ENCODE results near the gene RHO. TPM values are rescaled to one million over a fixed set of nuclear protein-coding genes. Genes with fewer than 3 reads are reported as not detected.

The RHO gene
- total RNA-seq, 1 experiment from 2014 or later = not detected

DNA sequence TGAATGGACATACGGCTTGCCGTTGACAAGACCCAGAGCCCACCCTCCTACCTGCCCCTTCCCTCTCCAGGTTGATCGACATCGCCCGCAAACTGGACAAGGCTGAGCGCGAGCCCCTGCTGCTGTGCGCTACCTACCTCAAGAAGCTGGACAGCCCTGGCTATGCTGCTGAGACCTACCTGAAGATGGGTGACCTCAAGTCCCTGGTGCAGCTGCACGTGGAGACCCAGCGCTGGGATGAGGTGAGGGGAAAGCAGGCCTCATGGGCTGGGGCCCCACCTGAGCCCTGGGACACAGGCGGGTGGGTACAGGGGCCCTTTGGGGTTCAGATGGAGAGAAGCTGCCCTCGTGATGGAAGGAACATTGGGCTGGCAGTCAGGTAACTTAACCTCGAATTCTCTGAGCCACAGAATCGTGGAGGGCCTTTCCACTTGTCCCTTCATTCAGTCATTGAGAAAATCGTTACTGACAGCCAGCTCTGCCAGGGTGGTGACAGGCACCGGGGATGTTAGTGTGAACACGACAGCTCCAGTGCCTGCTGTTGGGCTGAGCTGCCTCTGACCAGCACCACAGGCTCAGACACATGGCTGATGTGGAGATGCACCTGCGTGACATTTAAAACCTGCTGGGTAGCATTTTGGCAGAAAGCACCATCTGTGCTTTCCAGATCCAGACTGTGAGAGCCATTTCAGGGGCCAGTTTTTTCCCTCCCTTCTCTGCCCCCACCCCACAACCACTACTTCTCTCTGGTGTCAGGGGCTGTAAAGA, 25.6 kb upstream of the RHO start:
- intact Hi-C loops (cut with micrococcal nuclease) = no loop called here
- H3K4me3 ChIP-seq (replicated peaks in 1 of 2; ENCODE audit: low read depth in 1 of 2, low read length in 2 of 2) = no peak overlapping the region

DNA sequence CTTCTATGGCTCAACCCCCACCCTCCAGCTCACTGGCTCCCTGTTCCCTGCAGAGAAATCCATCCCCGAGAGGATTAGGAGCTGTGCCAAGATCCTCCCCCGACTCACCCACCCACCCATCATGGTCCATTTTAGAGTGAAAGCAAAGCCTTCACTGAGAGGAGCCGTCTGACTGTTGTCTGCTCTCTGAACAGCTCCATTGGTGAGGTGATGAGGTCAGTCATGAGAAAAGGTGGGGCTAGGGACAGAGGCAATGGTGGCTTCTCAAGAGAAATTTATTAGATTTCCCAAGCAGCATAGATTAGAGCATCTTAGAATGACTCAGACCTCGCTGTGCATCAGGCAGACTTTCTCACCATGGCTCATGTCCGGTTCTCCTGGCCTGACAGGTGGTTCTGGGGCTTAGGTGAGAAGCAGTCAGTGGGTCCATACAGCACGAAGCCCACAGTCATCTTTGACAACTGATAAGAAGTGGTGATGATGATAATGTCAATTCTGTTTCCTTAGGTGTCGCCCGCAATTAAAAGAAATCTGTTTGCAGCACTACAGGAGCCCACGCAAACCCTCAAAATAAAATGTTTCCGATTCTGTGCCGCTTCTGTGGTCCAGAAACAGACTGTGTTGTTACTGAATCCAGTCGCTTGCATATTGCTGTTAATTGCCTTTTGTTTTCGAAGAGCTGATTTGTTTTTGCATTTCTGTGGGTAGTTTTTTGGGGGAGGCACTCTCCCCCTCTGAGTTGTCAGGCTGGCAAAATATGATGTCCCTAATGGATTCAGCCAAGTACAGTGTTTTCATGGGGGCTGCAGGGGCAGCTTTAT, 24.8 kb upstream of the RHO start:
- no peak overlapping the region for H3K9ac ChIP-seq (ENCODE audit: low read length)
- no peak for DNase-seq (ENCODE audit: low read depth, low spot score)
- CTCF ChIA-PET = no interaction called here
- no TSS peak for BruUV-seq (replicated peaks)
- H3K9me2 ChIP-seq (ENCODE audit: insufficient read depth) = no peaks in the 10 kb centered on the region
- H3K36me3 ChIP-seq (ENCODE audit: control insufficient read depth in 1 of 2, insufficient read depth in 2 of 2, low read length in 2 of 2) = no peaks in the 10 kb centered on the region
- H3K9me3 ChIP-seq (ENCODE audit: control insufficient read depth in 1 of 2, insufficient read depth in 1 of 2, low read depth in 1 of 2, low read length in 2 of 2) = no peaks in the 10 kb centered on the region
- no peaks in the 10 kb centered on the region for H4K20me1 ChIP-seq (ENCODE audit: insufficient read depth)
- H3K4me3 ChIP-seq (replicated peaks in 1 of 2; ENCODE audit: low read depth in 1 of 2, low read length in 2 of 2) = no peak overlapping the region
- H3K27me3 ChIP-seq (ENCODE audit: insufficient read depth, low read length) = no peaks in the 10 kb centered on the region
- H3K4me2 ChIP-seq (ENCODE audit: low read length) = no peak overlapping the region
- no peaks in the 10 kb centered on the region for H3K79me2 ChIP-seq (ENCODE audit: insufficient read depth, low read length)
- RAD21 ChIA-PET (ENCODE audit: low non-redundant PET in 1 of 2, low total read pairs in 2 of 2, uncharacterized antibody in 2 of 2, unreplicated experiment in 2 of 2) = no interaction called here
- POLR2A ChIA-PET = interaction anchor here (0.6 kb wide), 1 partner anchor 205 kb away, joined by 4 read pairs; no protein-coding TSS in a partner anchor
- H2AFZ ChIP-seq (ENCODE audit: low read depth, low read length, poor library complexity, severe bottlenecking) = no peak overlapping the region
- intact Hi-C loops (cut with micrococcal nuclease) = no loop called here
- no peak for ATAC-seq
- H3K4me1 ChIP-seq (ENCODE audit: control insufficient read depth in 1 of 2, insufficient read depth in 2 of 2, low read length in 2 of 2) = peaks cover 0 to 5% of the 10 kb centered on the region in 2 experiments; a peak in 1 of 4 replicates
- no peak overlapping the region for H3K27ac ChIP-seq (ENCODE audit: low read depth, low read length)
- TF ChIP-seq, protein P1, sequence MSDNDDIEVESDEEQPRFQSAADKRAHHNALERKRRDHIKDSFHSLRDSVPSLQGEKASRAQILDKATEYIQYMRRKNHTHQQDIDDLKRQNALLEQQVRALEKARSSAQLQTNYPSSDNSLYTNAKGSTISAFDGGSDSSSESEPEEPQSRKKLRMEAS (IDR thresholded peaks at IDR 0.05) = no peak
- TF ChIP-seq, protein P2, sequence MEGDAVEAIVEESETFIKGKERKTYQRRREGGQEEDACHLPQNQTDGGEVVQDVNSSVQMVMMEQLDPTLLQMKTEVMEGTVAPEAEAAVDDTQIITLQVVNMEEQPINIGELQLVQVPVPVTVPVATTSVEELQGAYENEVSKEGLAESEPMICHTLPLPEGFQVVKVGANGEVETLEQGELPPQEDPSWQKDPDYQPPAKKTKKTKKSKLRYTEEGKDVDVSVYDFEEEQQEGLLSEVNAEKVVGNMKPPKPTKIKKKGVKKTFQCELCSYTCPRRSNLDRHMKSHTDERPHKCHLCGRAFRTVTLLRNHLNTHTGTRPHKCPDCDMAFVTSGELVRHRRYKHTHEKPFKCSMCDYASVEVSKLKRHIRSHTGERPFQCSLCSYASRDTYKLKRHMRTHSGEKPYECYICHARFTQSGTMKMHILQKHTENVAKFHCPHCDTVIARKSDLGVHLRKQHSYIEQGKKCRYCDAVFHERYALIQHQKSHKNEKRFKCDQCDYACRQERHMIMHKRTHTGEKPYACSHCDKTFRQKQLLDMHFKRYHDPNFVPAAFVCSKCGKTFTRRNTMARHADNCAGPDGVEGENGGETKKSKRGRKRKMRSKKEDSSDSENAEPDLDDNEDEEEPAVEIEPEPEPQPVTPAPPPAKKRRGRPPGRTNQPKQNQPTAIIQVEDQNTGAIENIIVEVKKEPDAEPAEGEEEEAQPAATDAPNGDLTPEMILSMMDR (IDR thresholded peaks at IDR 0.05 in 2 of 3, conservative IDR thresholded peaks at IDR 0.05 in 1 of 3; ENCODE audit: borderline replicate concordance in 1 of 3, insufficient read depth in 1 of 3, low read depth in 2 of 3, low read length in 2 of 3) = no peak
- TF ChIP-seq SIN3A (IDR thresholded peaks at IDR 0.05; ENCODE audit: low read depth) (no peak), JUND (IDR thresholded peaks at IDR 0.05) (no peak), EZH2 (IDR thresholded peaks at IDR 0.05) (no peak), SRF (IDR thresholded peaks at IDR 0.05; ENCODE audit: low read depth) (no peak), EGR1 (IDR thresholded peaks at IDR 0.05; ENCODE audit: low read depth) (no peak)

More for the DNA sequence above, 25.6 kb upstream of the RHO start:
- no peaks in the 10 kb centered on the region for H3K9me3 ChIP-seq (ENCODE audit: control insufficient read depth in 1 of 2, insufficient read depth in 1 of 2, low read depth in 1 of 2, low read length in 2 of 2)
- no peaks in the 10 kb centered on the region for H3K9me2 ChIP-seq (ENCODE audit: insufficient read depth)
- no peaks in the 10 kb centered on the region for H3K27me3 ChIP-seq (ENCODE audit: insufficient read depth, low read length)
- no peak overlapping the region for H3K27ac ChIP-seq (ENCODE audit: low read depth, low read length)
- no peaks in the 10 kb centered on the region for H4K20me1 ChIP-seq (ENCODE audit: insufficient read depth)
- TF ChIP-seq TCF7L2 (IDR thresholded peaks at IDR 0.05; ENCODE audit: borderline replicate concordance, extremely low read depth, insufficient read depth, insufficient read length) = no peak
- TF ChIP-seq, protein P1 (IDR thresholded peaks at IDR 0.05) = no peak
- TF ChIP-seq CEBPB (IDR thresholded peaks at IDR 0.05; ENCODE audit: low read depth) = no peak
- no peak for TF ChIP-seq ZFX (IDR thresholded peaks at IDR 0.05)
- no peak for TF ChIP-seq RAD21 (IDR thresholded peaks at IDR 0.05; ENCODE audit: low read depth)
- TF ChIP-seq EGR1 (IDR thresholded peaks at IDR 0.05; ENCODE audit: low read depth) = no peak
- no peak for TF ChIP-seq JUND (IDR thresholded peaks at IDR 0.05)
- TF ChIP-seq EZH2phosphoT487 (IDR thresholded peaks at IDR 0.05; ENCODE audit: borderline replicate concordance) = no peak
- TF ChIP-seq, protein P3, sequence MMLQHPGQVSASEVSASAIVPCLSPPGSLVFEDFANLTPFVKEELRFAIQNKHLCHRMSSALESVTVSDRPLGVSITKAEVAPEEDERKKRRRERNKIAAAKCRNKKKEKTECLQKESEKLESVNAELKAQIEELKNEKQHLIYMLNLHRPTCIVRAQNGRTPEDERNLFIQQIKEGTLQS (IDR thresholded peaks at IDR 0.05) = no peak
- no peak for TF ChIP-seq FOSL1 (IDR thresholded peaks at IDR 0.05; ENCODE audit: low read depth)
- no peaks in the 10 kb centered on the region for H3K36me3 ChIP-seq (ENCODE audit: control insufficient read depth in 1 of 2, insufficient read depth in 2 of 2, low read length in 2 of 2)
- H3K4me2 ChIP-seq (ENCODE audit: low read length) = no peak overlapping the region
- no peak for DNase-seq (ENCODE audit: low read depth, low spot score)
- H3K79me2 ChIP-seq (ENCODE audit: insufficient read depth, low read length) = no peaks in the 10 kb centered on the region
- ATAC-seq = no peak
- POLR2A ChIA-PET = no interaction called here
- BruUV-seq (replicated peaks) = no TSS peak
- CTCF ChIA-PET = no interaction called here
- no peak overlapping the region for H2AFZ ChIP-seq (ENCODE audit: low read depth, low read length, poor library complexity, severe bottlenecking)
- RAD21 ChIA-PET (ENCODE audit: low non-redundant PET in 1 of 2, low total read pairs in 2 of 2, uncharacterized antibody in 2 of 2, unreplicated experiment in 2 of 2) = no interaction called here
- peaks cover 0 to 5% of the 10 kb centered on the region in 2 experiments; a peak in 1 of 4 replicates for H3K4me1 ChIP-seq (ENCODE audit: control insufficient read depth in 1 of 2, insufficient read depth in 2 of 2, low read length in 2 of 2)
- no peak overlapping the region for H3K9ac ChIP-seq (ENCODE audit: low read length)

Measured in HCT116 (cell line).